GM12891 (cell line): ENCODE data around the gene NECTIN2.
"Not testable (repeated sequence)": the region's sequence is repeated elsewhere in the genome, so short reads cannot be mapped to it uniquely, and the experiment has no call there.

Experiments
- POLR2A ChIP-seq: IDR thresholded peaks from 2 replicates; pipeline ENCODE4 v1.6.1; 2011; ENCODE audit warnings: low read depth, low read length, control low read depth
- POLR2AphosphoS5 ChIP-seq: IDR thresholded peaks from 2 replicates; pipeline ENCODE4 v1.6.1; 2011; ENCODE audit warnings: low read depth, low read length, control low read depth
- TAF1 ChIP-seq: IDR thresholded peaks from 2 replicates; pipeline ENCODE4 v1.6.1; 2011; ENCODE audit warnings: low read depth, low read length, control low read depth

DNA sequence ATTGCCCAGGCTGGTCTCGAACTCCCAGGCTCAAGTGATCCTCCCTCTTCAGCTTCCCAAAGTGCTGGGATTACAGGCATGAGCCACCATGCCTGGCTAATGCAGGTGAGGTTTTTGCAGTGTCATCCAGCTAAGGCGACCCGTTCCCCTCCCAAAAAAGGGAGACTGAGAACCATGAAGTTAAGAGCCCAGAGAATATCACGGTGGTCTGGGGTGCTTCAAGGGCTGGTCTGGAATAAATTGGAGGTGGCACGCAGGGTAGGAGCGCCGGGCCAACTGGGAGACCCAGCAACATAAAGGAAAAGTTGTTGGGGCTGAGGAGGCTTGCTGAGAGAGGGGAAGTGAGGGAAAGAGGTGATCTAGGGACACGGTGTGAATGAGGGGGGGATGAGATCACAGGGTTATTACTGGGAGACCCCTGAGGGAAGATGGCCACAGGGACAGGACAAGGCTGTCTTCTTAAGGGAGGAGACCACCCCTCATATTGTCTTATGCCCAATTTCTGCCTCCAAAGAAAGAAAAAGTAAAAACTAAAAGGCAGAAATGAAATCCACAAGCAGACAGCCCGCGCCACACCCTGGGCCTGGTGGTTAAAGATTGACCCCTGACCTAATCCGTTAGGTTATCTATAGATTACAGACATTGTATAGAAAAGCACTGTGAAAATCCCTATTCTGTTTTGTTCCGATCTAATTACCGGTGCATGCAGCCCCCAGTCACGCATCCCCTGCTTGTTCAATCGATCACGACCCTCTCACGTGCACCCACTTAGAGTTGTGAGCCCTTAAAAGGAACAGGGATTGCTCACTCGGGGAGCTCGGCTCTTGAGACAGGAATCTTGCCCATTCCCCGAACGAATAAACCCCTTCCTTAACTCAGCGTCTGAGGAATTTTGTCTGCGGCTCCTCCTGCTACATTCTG lies 67.7 kb downstream of the NECTIN2 start:
- TF ChIP-seq POLR2A, POLR2AphosphoS5, TAF1: not testable (repeated sequence)
